GM12878 (cell line): ENCODE measurements around the gene GH2. TPM values are rescaled to one million over a fixed set of nuclear protein-coding genes. Genes with fewer than 3 reads are reported as not detected.
"Not testable (repeated sequence)": the region's sequence is repeated elsewhere in the genome, so short reads cannot be mapped to it uniquely, and the experiment has no call there.

ENCODE experiments used
- ATAC-seq: fragments of 200-7000 bp; cut with Tn5 transposase; 3 replicates; pipeline ENCODE4 v1.9.1; 2020; ENCODE audit warnings: mild to moderate bottlenecking, moderate library complexity
- BruUV-seq: library from RNA; stranded (reverse); fragments of 400-500 nt; replicated peaks from 2 replicates; lab custom pipeline; 2021; lab: Mats Ljungman, UMichigan
- CTCF ChIA-PET: fragments of 300-600 bp; sonication (Branson Sonifier 250); formaldehyde crosslinking; extraction: SDS; loops from one replicate; lab custom pipeline; 2021; ENCODE audit warnings: inconsistent platforms; lab: Yijun Ruan, JAX
- POLR2A ChIA-PET: fragments of 350-600 bp; formaldehyde crosslinking; extraction: SDS; loops from one replicate; lab custom pipeline; 2021; ENCODE audit warnings: inconsistent platforms; lab: Charles Lee
- RAD21 ChIA-PET: fragments of 300-600 bp; sonication (Branson Sonifier 250); formaldehyde crosslinking; loops from one replicate; lab custom pipeline; 2023; ENCODE audit warnings: antibody characterized with exemption; ENCODE audit not compliant: unreplicated experiment; lab: Charles Lee
- SMC1A ChIA-PET: fragments of 300-600 bp; sonication (Branson Sonifier 250); formaldehyde crosslinking; loops from one replicate; lab custom pipeline; 2023; ENCODE audit not compliant: unreplicated experiment, uncharacterized antibody; lab: Charles Lee
- DNase-seq: peaks from one replicate; pipeline ENCODE4 v3.0.0-alpha.2; 2011; ENCODE audit warnings: low read depth, low spot score
- FAIRE-seq: peaks from 3 replicates; lab custom pipeline; 2011; peaks lifted over from hg19 to GRCh38; lab: Jason Lieb, UNC
- H2AFZ ChIP-seq: 2 replicates; pipeline ENCODE4 v1.6.0; 2011; ENCODE audit warnings: low read depth, low read length, control low read depth; ENCODE audit not compliant: control insufficient read depth
- H3K27ac ChIP-seq: 2 replicates; pipeline ENCODE4 v1.5.1; 2011; ENCODE audit warnings: control low read depth; ENCODE audit not compliant: control insufficient read depth, insufficient read depth
- H3K27me3 ChIP-seq, 2 experiments: replicated peaks in 1 of 2; 2 replicates each; pipeline versions ENCODE4 v1.6.0 to v1.6.1; 2011; ENCODE audit warnings: low read length in 1 of 2; ENCODE audit not compliant: control insufficient read depth in 2 of 2, insufficient read depth in 2 of 2
- H3K36me3 ChIP-seq, 2 experiments: 2 replicates each; pipeline ENCODE4 v1.5.1; 2011; ENCODE audit warnings: low read length in 1 of 2; ENCODE audit not compliant: control insufficient read depth in 2 of 2, insufficient read depth in 2 of 2
- H3K4me1 ChIP-seq: 2 replicates; pipeline ENCODE4 v1.6.1; 2011; ENCODE audit warnings: mild to moderate bottlenecking, low read length, moderate library complexity, mixed read lengths; ENCODE audit not compliant: control insufficient read depth, insufficient read depth
- H3K4me2 ChIP-seq: 2 replicates; pipeline ENCODE4 v1.6.0; 2011; ENCODE audit warnings: control low read depth; ENCODE audit not compliant: control insufficient read depth, insufficient read depth
- H3K4me3 ChIP-seq: fragments of 200-600 bp; sonication (generic); 2 replicates; pipeline ENCODE4 v1.5.1; 2016
- H3K79me2 ChIP-seq: 2 replicates; pipeline ENCODE4 v1.6.0; 2011; ENCODE audit warnings: low read length; ENCODE audit not compliant: control insufficient read depth, insufficient read depth
- H3K9ac ChIP-seq: 2 replicates; pipeline ENCODE4 v1.8.0; 2011; ENCODE audit warnings: low read length, control low read depth, mixed read lengths; ENCODE audit not compliant: control insufficient read depth, insufficient read depth
- H3K9me3 ChIP-seq: replicated peaks from 3 replicates; pipeline ENCODE4 v1.5.1; 2011; ENCODE audit warnings: mild to moderate bottlenecking, low read length; ENCODE audit not compliant: control insufficient read depth, insufficient read depth
- H4K20me1 ChIP-seq: 2 replicates; pipeline ENCODE4 v1.6.0; 2011; ENCODE audit not compliant: control insufficient read depth, insufficient read depth
- CTCF ChIP-seq, 3 experiments: IDR thresholded peaks in 2 of 3; conservative IDR thresholded peaks in 1 of 3; 2 replicates each; pipeline ENCODE4 v1.5.1; 2011; ENCODE audit warnings: low read depth in 3 of 3, low read length in 3 of 3, mild to moderate bottlenecking in 3 of 3, control low read depth in 2 of 3, moderate library complexity in 2 of 3, inconsistent platforms in 1 of 3, mixed read lengths in 1 of 3; ENCODE audit not compliant: control insufficient read depth in 2 of 3, insufficient read depth in 1 of 3; ENCODE audit errors: extremely low read depth in 1 of 3
- WGBS: methylation state at CpG from one replicate; pipeline ENCODE4 v1.1.6; 2016; ENCODE audit warnings: low lambda C conversion rate; ENCODE audit not compliant: insufficient replicate concordance, insufficient coverage; ENCODE audit errors: missing lambda C conversion rate; 5-methylcytosine and 5-hydroxymethylcytosine counted together
- in situ Hi-C: fragments of 300-500 bp; cut with MboI; formaldehyde crosslinking; loops from 9 replicates; pipeline ENCODE4 v1.14.3; 2018; ENCODE audit warnings: mixed read lengths
- intact Hi-C: fragments of 100-400 bp; cut with micrococcal nuclease; formaldehyde crosslinking; loops from one replicate; pipeline ENCODE4 v1.14.2; 2022; ENCODE audit not compliant: unreplicated experiment
- polyA plus RNA-seq, 11 experiments: library from polyadenylated mRNA; depleted of rRNA in 4 of 11; unstranded in 6 of 11; stranded (reverse) in 5 of 11; fragments of >200 nt; fragmentation: Nextera tagmentation in 4 of 11; fragmentation: Illumina TruSeq in 1 of 11; extraction: Ambion mirVana in 4 of 11; extraction: Trizol in 1 of 11; gene quantifications; 1 replicate in 1 of 11; 2 replicates in 10 of 11; pipeline versions ENCODE4 v1.2.1 to v1.2.3, GENCODE V29; 2011 to 2016; ENCODE audit warnings: inconsistent platforms in 2 of 11, missing spikeins in 2 of 11, low read depth in 1 of 11
- total RNA-seq, 4 experiments: library from RNA; depleted of rRNA in 3 of 4; stranded (reverse); fragments of >200 nt in 3 of 4; fragmentation: Illumina TruSeq in 1 of 4; extraction: Trizol in 1 of 4; gene quantifications; 2 replicates each; pipeline versions ENCODE4 v1.2.1 to v1.2.3, GENCODE V29; 2013 to 2021

The GH2 gene
- total and polyA plus RNA-seq, 10 of the 15 experiments (the other 5 are each of a cell fraction or from before 2014, with no cell fraction given): not detected

- SMC1A ChIA-PET: interaction anchor here (0.8 kb wide), 1 partner anchor 29 kb away, joined by 3 read pairs; no protein-coding TSS in a partner anchor
- BruUV-seq, H3K4me2 ChIP-seq, ATAC-seq, H3K27me3 ChIP-seq, RAD21 ChIA-PET, H3K36me3 ChIP-seq, H3K4me1 ChIP-seq, H3K27ac ChIP-seq, H3K9ac ChIP-seq, POLR2A ChIA-PET, H3K9me3 ChIP-seq, DNase-seq, in situ Hi-C loops, H3K79me2 ChIP-seq, FAIRE-seq, H3K4me3 ChIP-seq, H2AFZ ChIP-seq, intact Hi-C loops, H4K20me1 ChIP-seq: not testable (repeated sequence)
- WGBS: 37% methylated on average over 4 of the region's 4 CpGs
- CTCF ChIA-PET: interaction anchor here (0.6 to 1.3 kb wide), 5 partner anchors 10 to 87 kb away, joined by 3 to 5 read pairs (median 3); no protein-coding TSS in a partner anchor
These were observed 11.5 kb downstream of the GH2 start for GRCh38 chr17:63870292-63870665.

GRCh38 chr17:63869491-63870291, 12.1 kb downstream of the GH2 start:
- H3K79me2 ChIP-seq, H3K9me3 ChIP-seq, H3K27ac ChIP-seq, H4K20me1 ChIP-seq, H3K4me2 ChIP-seq, in situ Hi-C loops, H3K36me3 ChIP-seq, POLR2A ChIA-PET, H3K4me1 ChIP-seq, BruUV-seq, intact Hi-C loops, RAD21 ChIA-PET, DNase-seq, H3K27me3 ChIP-seq, H2AFZ ChIP-seq, H3K4me3 ChIP-seq, FAIRE-seq, H3K9ac ChIP-seq: not testable (repeated sequence)
- peak; percentile 70 for ATAC-seq
- ChIA-PET SMC1A (interaction anchor here (0.6 to 0.9 kb wide), 3 partner anchors 9 to 28 kb away, joined by 3 read pairs; no protein-coding TSS in a partner anchor), CTCF (interaction anchor here (0.7 to 1.3 kb wide), 4 partner anchors 9 to 87 kb away, joined by 3 to 5 read pairs (median 3); no protein-coding TSS in a partner anchor)
- 32% methylated on average over 9 of the region's 9 CpGs for WGBS
- TF ChIP-seq CTCF (IDR thresholded peaks at IDR 0.05 in 2 of 3, conservative IDR thresholded peaks at IDR 0.05 in 1 of 3; ENCODE audit: control insufficient read depth in 2 of 3, extremely low read depth in 1 of 3, insufficient read depth in 1 of 3, low read depth in 3 of 3, low read length in 3 of 3): peak in 1 of 3 experiments; percentile 23; a peak in 1 of 6 replicates
